K562 (cell line): ENCODE measurements around the gene OR2B2. TPM values are rescaled to one million over a fixed set of nuclear protein-coding genes. Genes with fewer than 3 reads are reported as not detected.
A peak's percentile ranks its signal among the peaks of the same experiment; 100 is the strongest.

ENCODE experiments used
- CGGBP1 ChIP-seq: fragments of 250-450 bp; sonication (Bioruptor Pico); IDR thresholded peaks from 2 replicates; pipeline ENCODE4 v1.9.0; 2021; ENCODE audit warnings: mild to moderate bottlenecking
- E2F1 ChIP-seq: sonication (generic); formaldehyde crosslinking; IDR thresholded peaks from 2 replicates; pipeline ENCODE4 v1.8.1; 2023; ENCODE audit warnings: mild to moderate bottlenecking, missing genetic modification reagents, moderate library complexity
- ELK1 ChIP-seq: sonication (generic); formaldehyde crosslinking; IDR thresholded peaks from 2 replicates; pipeline ENCODE4 v1.8.1; 2022; ENCODE audit warnings: missing genetic modification reagents
- ESRRB ChIP-seq: fragments of 250-450 bp; sonication (Bioruptor Pico); IDR thresholded peaks from 2 replicates; pipeline ENCODE4 v1.5.0; 2020; ENCODE audit warnings: mild to moderate bottlenecking, moderate library complexity, borderline replicate concordance
- GATAD2B ChIP-seq: fragments of 450-650 bp; IDR thresholded peaks from 2 replicates; pipeline ENCODE4 v1.6.1; 2017; ENCODE audit warnings: mild to moderate bottlenecking, borderline replicate concordance
- HEY1 ChIP-seq: fragments of 250-450 bp; sonication (Bioruptor Pico); IDR thresholded peaks from 2 replicates; pipeline ENCODE4 v1.5.0; 2020; ENCODE audit warnings: mild to moderate bottlenecking, moderate library complexity, borderline replicate concordance
- HNRNPH1 ChIP-seq: fragments of 200-400 bp; formaldehyde crosslinking; optimal IDR thresholded peaks from 2 replicates; pipeline ENCODE3; 2017; ENCODE audit warnings: low read depth, mild to moderate bottlenecking, low read length, moderate library complexity
- HOXB6 ChIP-seq: fragments of 250-450 bp; sonication (Bioruptor Pico); IDR thresholded peaks from 2 replicates; pipeline ENCODE4 v1.5.1; 2022; ENCODE audit warnings: mild to moderate bottlenecking, borderline replicate concordance
- PYGO2 ChIP-seq: fragments of 450-650 bp; IDR thresholded peaks from 2 replicates; pipeline ENCODE4 v1.6.1; 2016; ENCODE audit warnings: mild to moderate bottlenecking, missing genetic modification characterization, moderate library complexity, missing compliant biosample characterization
- TGIF2 ChIP-seq: sonication (generic); formaldehyde crosslinking; IDR thresholded peaks from 2 replicates; pipeline ENCODE4 v1.8.1; 2022; ENCODE audit warnings: mild to moderate bottlenecking, missing genetic modification reagents, moderate library complexity
- THRAP3 ChIP-seq: fragments of 450-650 bp; IDR thresholded peaks from 2 replicates; pipeline ENCODE4 v1.6.1; 2016; ENCODE audit warnings: mild to moderate bottlenecking, inconsistent platforms, borderline replicate concordance
- XRCC3 ChIP-seq: fragments of 450-650 bp; IDR thresholded peaks from 2 replicates; pipeline ENCODE4 v1.6.1; 2017; ENCODE audit warnings: mild to moderate bottlenecking, moderate library complexity
- ZBTB17 ChIP-seq: fragments of 450-650 bp; formaldehyde crosslinking; IDR thresholded peaks from 2 replicates; pipeline ENCODE4 v1.4.0; 2020; ENCODE audit warnings: mild to moderate bottlenecking
- ZNF121 ChIP-seq: sonication (generic); formaldehyde crosslinking; conservative IDR thresholded peaks from 2 replicates; pipeline ENCODE4 v1.8.0; 2022; ENCODE audit warnings: missing genetic modification reagents
- ZNF282 ChIP-seq: sonication (generic); formaldehyde crosslinking; IDR thresholded peaks from 2 replicates; pipeline ENCODE4 v1.8.1; 2023; ENCODE audit warnings: missing genetic modification reagents
- ZNF407 ChIP-seq: fragments of 450-650 bp; IDR thresholded peaks from 2 replicates; pipeline ENCODE4 v1.6.1; 2016; ENCODE audit warnings: low read depth
- ZZZ3 ChIP-seq: fragments of 450-650 bp; IDR thresholded peaks from 2 replicates; pipeline ENCODE4 v1.6.1; 2016; ENCODE audit warnings: antibody characterized with exemption, mild to moderate bottlenecking, moderate library complexity
- polyA plus RNA-seq, 8 experiments: library from polyadenylated mRNA; depleted of rRNA in 4 of 8; stranded (reverse) in 5 of 8; unstranded in 3 of 8; fragments of >200 nt; fragmentation: Nextera tagmentation in 2 of 8; fragmentation: Illumina TruSeq in 1 of 8; extraction: Ambion mirVana in 2 of 8; extraction: Trizol in 1 of 8; gene quantifications; 2 replicates each; pipeline versions ENCODE4 v1.2.1 to v1.2.3, GENCODE V29; 2011 to 2014; ENCODE audit warnings: inconsistent platforms in 1 of 8, missing spikeins in 1 of 8
- total RNA-seq, 7 experiments: library from RNA; depleted of rRNA in 6 of 7; stranded (reverse); fragments of >200 nt in 6 of 7; fragmentation: Illumina TruSeq in 2 of 7; extraction: Trizol in 2 of 7; gene quantifications; 2 replicates each; pipeline versions ENCODE4 v1.2.1 to v1.2.3, GENCODE V29; 2011 to 2021; ENCODE audit warnings: low replicate concordance in 1 of 7

The OR2B2 gene
- total and polyA plus RNA-seq, 9 of the 15 experiments (the other 6 are each of a cell fraction or from before 2014, with no cell fraction given), result 0.24 TPM; not detected in 8

- peak; percentile 67 for TF ChIP-seq ZNF407
- TF ChIP-seq ELK1, result no peak
- TF ChIP-seq TGIF2 (CRISPR knock-in tag), result no peak
- no peak for TF ChIP-seq E2F1 (CRISPR knock-in tag)
- no peak for TF ChIP-seq XRCC3
- peak; percentile 58; the same call in 1 of the 2 replicates for TF ChIP-seq ESRRB
- peak; percentile 94 for TF ChIP-seq HOXB6 (CRISPR knock-in tag)
- no peak for TF ChIP-seq ZNF121 (CRISPR knock-in tag)
- peak; percentile 91 for TF ChIP-seq HEY1 (CRISPR knock-in tag)
- TF ChIP-seq PYGO2 (tag), result no peak
- TF ChIP-seq THRAP3, result peak; percentile 89; the same call in 1 of the 2 replicates
- TF ChIP-seq ZNF282 (CRISPR knock-in tag), result no peak
- no peak for TF ChIP-seq HNRNPH1
- peak; percentile 96 for TF ChIP-seq CGGBP1
- TF ChIP-seq ZBTB17 (CRISPR knock-in tag), result peak; percentile 60; the same call in 1 of the 2 replicates
- TF ChIP-seq GATAD2B, result peak; percentile 68
- TF ChIP-seq ZZZ3, result no peak
Measured at GRCh38 chr6:27902335-27903314, 9.6 kb downstream of the OR2B2 start (continued).
